Smooth muscle cell of the coronary artery (primary cell): Measurements from ENCODE around the gene IDI1. TPM values are rescaled to one million over a fixed set of nuclear protein-coding genes. Genes with fewer than 3 reads are reported as not detected.

Experiments used
- total RNA-seq: library from RNA; depleted of rRNA; stranded (reverse); fragments of >200 nt; gene quantifications from 2 replicates; pipeline ENCODE4 v1.2.3, GENCODE V29; 2014; ENCODE audit warnings: low replicate concordance

The IDI1 gene
- total RNA-seq: 22.8 and 68.3 TPM in 2 replicates

GRCh38 chr10:1048732-1049424 lies at the start of gene IDI1:
TSS of gene IDI1 (minus strand) at chr10:1049119. CDS start at chr10:1049003, 116 bp downstream.

GRCh38 chr10:1056326-1057105 lies 7.6 kb upstream of the IDI1 start, which contains the start of gene WDR37:
TSS of gene WDR37 (plus strand) at chr10:1056385. CDS start at chr10:1072156, 15,771 bp downstream.

GRCh38 chr10:1025683-1026082 lies 23.2 kb downstream of the IDI1 start, which contains the start of gene IDI2:
TSS of gene IDI2 (minus strand) at chr10:1025859. CDS start at chr10:1024723, 1,136 bp downstream.

Other genes starting within 250 kb of the IDI1 start
- gene LARP4B, start 117.4 kb downstream of the IDI1 start, total RNA-seq: 14.5 and 20.7 TPM in 2 replicates
- gene GTPBP4, start 60.7 kb downstream of the IDI1 start, total RNA-seq: 18.7 and 33.7 TPM in 2 replicates
- not detected in 2 replicates for gene IDI2, start 23.3 kb downstream of the IDI1 start, total RNA-seq
- gene WDR37, start 7.3 kb upstream of the IDI1 start, total RNA-seq: 12.5 and 17.7 TPM in 2 replicates